ENCODE measurements around the gene SLC25A11.
"Not testable (repeated sequence)": the region's sequence is repeated elsewhere in the genome, so short reads cannot be mapped to it uniquely, and the experiment has no call there.

The SLC25A11 gene

GRCh38 chr17:4921320-4921719, 18.5 kb downstream of the SLC25A11 start:
- FAIRE-seq: no peak

GRCh38 chr17:4920351-4921048, 19.3 kb downstream of the SLC25A11 start:
- peak; percentile 51 for FAIRE-seq
- DNase-seq (ENCODE audit: insufficient read length, low spot score): no peak

More at GRCh38 chr17:4921320-4921719, 18.5 kb downstream of the SLC25A11 start:
- no peak for DNase-seq (ENCODE audit: insufficient read length, low spot score)

GRCh38 chr17:4919511-4920047, 20.3 kb downstream of the SLC25A11 start:
- DNase-seq (ENCODE audit: insufficient read length, low spot score) (no peak), FAIRE-seq (no peak)

- DNase-seq (ENCODE audit: insufficient read length, low spot score); FAIRE-seq: not testable (repeated sequence)
These were observed 25.3 kb downstream of the SLC25A11 start for GRCh38 chr17:4914551-4914950.

GRCh38 chr17:4913994-4914393, 25.9 kb downstream of the SLC25A11 start:
- DNase-seq (ENCODE audit: insufficient read length, low spot score) (no peak), FAIRE-seq (no peak)

GRCh38 chr17:4908711-4909496, 30.9 kb downstream of the SLC25A11 start:
- FAIRE-seq: peak; percentile 96
- DNase-seq (ENCODE audit: insufficient read length, low spot score): peak; percentile 93

- FAIRE-seq (no peak), DNase-seq (ENCODE audit: insufficient read length, low spot score) (no peak)
These were observed 31.5 kb downstream of the SLC25A11 start for GRCh38 chr17:4908301-4908700.

- not testable (repeated sequence) for DNase-seq (ENCODE audit: insufficient read length, low spot score); FAIRE-seq
These were observed 33.2 kb downstream of the SLC25A11 start for GRCh38 chr17:4906642-4907041.

- FAIRE-seq (peak; percentile 93), DNase-seq (ENCODE audit: insufficient read length, low spot score) (peak; percentile 77)
These were observed 36.6 kb downstream of the SLC25A11 start, which contains the start of gene CHRNE for GRCh38 chr17:4903051-4903818. Gene CHRNE, minus strand, starts transcription at chr17:4903098. Its CDS starts 35 bp downstream, at chr17:4903063.

GRCh38 chr17:4902540-4902939, 37.3 kb downstream of the SLC25A11 start:
- FAIRE-seq: no peak

GRCh38 chr17:4901648-4902344, 38.0 kb downstream of the SLC25A11 start:
- DNase-seq (ENCODE audit: insufficient read length, low spot score) (no peak), FAIRE-seq (peak; percentile 31)

More at GRCh38 chr17:4902540-4902939, 37.3 kb downstream of the SLC25A11 start:
- no peak for DNase-seq (ENCODE audit: insufficient read length, low spot score)

GRCh38 chr17:4901108-4901647, 38.7 kb downstream of the SLC25A11 start:
- no peak for FAIRE-seq
- no peak for DNase-seq (ENCODE audit: insufficient read length, low spot score)

- FAIRE-seq (no peak), DNase-seq (ENCODE audit: insufficient read length, low spot score) (no peak)
These were observed 39.4 kb downstream of the SLC25A11 start for GRCh38 chr17:4900231-4901107.

GRCh38 chr17:4899341-4900230, 40.3 kb downstream of the SLC25A11 start, which contains the start of gene C17orf107:
Gene C17orf107, plus strand, starts transcription at chr17:4899536. Its CDS starts 227 bp downstream, at chr17:4899763.
- FAIRE-seq (no peak), DNase-seq (ENCODE audit: insufficient read length, low spot score) (no peak)

GRCh38 chr17:4898927-4899326, 40.9 kb downstream of the SLC25A11 start:
- DNase-seq (ENCODE audit: insufficient read length, low spot score) (no peak), FAIRE-seq (no peak)

GRCh38 chr17:4898351-4898750, 41.5 kb downstream of the SLC25A11 start:
- no peak for DNase-seq (ENCODE audit: insufficient read length, low spot score)
- no peak for FAIRE-seq

- FAIRE-seq: no peak
These were observed 42.1 kb downstream of the SLC25A11 start for GRCh38 chr17:4897785-4898184.

GRCh38 chr17:4897198-4897687, 42.6 kb downstream of the SLC25A11 start:
- no peak for DNase-seq (ENCODE audit: insufficient read length, low spot score)
- FAIRE-seq: no peak

More at GRCh38 chr17:4897785-4898184, 42.1 kb downstream of the SLC25A11 start:
- no peak for DNase-seq (ENCODE audit: insufficient read length, low spot score)
